ENCODE data around the gene ALKBH1.
"Not testable (repeated sequence)": the region's sequence is repeated elsewhere in the genome, so short reads cannot be mapped to it uniquely, and the experiment has no call there.

Gene ALKBH1

GRCh38 chr14:77663293-77663692 lies 44.5 kb downstream of the ALKBH1 start (continued):
- TF ChIP-seq ZNF146 (tag by site-specific recombination; IDR thresholded peaks at IDR 0.05) (no peak), ZNF521 (tag by site-specific recombination; IDR thresholded peaks at IDR 0.05) (no peak), ZSCAN5A (tag by site-specific recombination; IDR thresholded peaks at IDR 0.05) (no peak), ZFHX2 (tag by site-specific recombination; conservative IDR thresholded peaks at IDR 0.05) (peak; percentile 66), ZNF623 (tag by site-specific recombination; IDR thresholded peaks at IDR 0.05) (no peak)

- H3K4me1 ChIP-seq (ENCODE audit: control insufficient read depth, insufficient read depth, low read length); H3K36me3 ChIP-seq (ENCODE audit: control insufficient read depth in 2 of 2, insufficient read depth in 1 of 2, low read length in 2 of 2); CTCF ChIA-PET; H3K9me3 ChIP-seq (ENCODE audit: control insufficient read depth, insufficient read depth, low read depth, low read length); H3K27ac ChIP-seq (ENCODE audit: extremely low read depth, low read depth, low read length); POLR2A ChIA-PET; H3K4me3 ChIP-seq (ENCODE audit: low read depth, low read length): not testable (repeated sequence)
Observed at GRCh38 chr14:77661562-77661961, 46.3 kb downstream of the ALKBH1 start.

GRCh38 chr14:77660754-77661153 lies 47.1 kb downstream of the ALKBH1 start:
- no peaks in the 10 kb centered on the region for H3K4me1 ChIP-seq (ENCODE audit: control insufficient read depth, insufficient read depth, low read length)
- H3K27ac ChIP-seq (ENCODE audit: extremely low read depth, low read depth, low read length), result no peak overlapping the region
- H3K36me3 ChIP-seq (ENCODE audit: control insufficient read depth in 2 of 2, insufficient read depth in 1 of 2, low read length in 2 of 2), result no peaks in the 10 kb centered on the region
- ChIA-PET POLR2A (no interaction called here), CTCF (no interaction called here)
- no peak overlapping the region for H3K4me3 ChIP-seq (ENCODE audit: low read depth, low read length)
- H3K9me3 ChIP-seq (ENCODE audit: control insufficient read depth, insufficient read depth, low read depth, low read length), result no peaks in the 10 kb centered on the region
- TF ChIP-seq EGR2 (tag by site-specific recombination; IDR thresholded peaks at IDR 0.05; ENCODE audit: low read depth), result peak; percentile 62
- TF ChIP-seq ZNF600 (tag by site-specific recombination; IDR thresholded peaks at IDR 0.05), result no peak
- no peak for TF ChIP-seq ZSCAN16 (tag by site-specific recombination; IDR thresholded peaks at IDR 0.05)
- TF ChIP-seq ZFHX2 (tag by site-specific recombination; conservative IDR thresholded peaks at IDR 0.05), result peak; percentile 76
- TF ChIP-seq ZNF670 (tag by site-specific recombination; IDR thresholded peaks at IDR 0.05; ENCODE audit: low read depth), result no peak

GRCh38 chr14:77659831-77660230 lies 48.0 kb downstream of the ALKBH1 start:
- H3K27ac ChIP-seq (ENCODE audit: extremely low read depth, low read depth, low read length), result no peak overlapping the region
- ChIA-PET CTCF (interaction anchor here (0.7 kb wide), 1 partner anchor 71 kb away, joined by 3 read pairs; no protein-coding TSS in a partner anchor), POLR2A (no interaction called here)
- no peaks in the 10 kb centered on the region for H3K4me1 ChIP-seq (ENCODE audit: control insufficient read depth, insufficient read depth, low read length)
- no peaks in the 10 kb centered on the region for H3K9me3 ChIP-seq (ENCODE audit: control insufficient read depth, insufficient read depth, low read depth, low read length)
- no peaks in the 10 kb centered on the region for H3K36me3 ChIP-seq (ENCODE audit: control insufficient read depth in 2 of 2, insufficient read depth in 1 of 2, low read length in 2 of 2)
- no peak overlapping the region for H3K4me3 ChIP-seq (ENCODE audit: low read depth, low read length)
- TF ChIP-seq ZNF366 (tag by site-specific recombination; conservative IDR thresholded peaks at IDR 0.05), result no peak
- TF ChIP-seq ZNF202 (tag by site-specific recombination; IDR thresholded peaks at IDR 0.05; ENCODE audit: borderline replicate concordance), result no peak
- no peak for TF ChIP-seq ZSCAN23 (tag by site-specific recombination; IDR thresholded peaks at IDR 0.05)
- TF ChIP-seq ZNF791 (tag by site-specific recombination; IDR thresholded peaks at IDR 0.05), result no peak
- TF ChIP-seq SCRT1 (tag by site-specific recombination; IDR thresholded peaks at IDR 0.05; ENCODE audit: borderline replicate concordance), result no peak
- no peak for TF ChIP-seq ZNF658 (tag by site-specific recombination; IDR thresholded peaks at IDR 0.05)
- TF ChIP-seq ZNF324 (tag by site-specific recombination; IDR thresholded peaks at IDR 0.05), result no peak
- no peak for TF ChIP-seq ZSCAN18 (tag by site-specific recombination; IDR thresholded peaks at IDR 0.05)
- TF ChIP-seq ZNF513 (tag by site-specific recombination; IDR thresholded peaks at IDR 0.05), result no peak
- no peak for TF ChIP-seq INSM2 (tag by site-specific recombination; IDR thresholded peaks at IDR 0.05)
- TF ChIP-seq ZNF155 (tag by site-specific recombination; IDR thresholded peaks at IDR 0.05), result no peak
- TF ChIP-seq ZNF510 (tag by site-specific recombination; IDR thresholded peaks at IDR 0.05; ENCODE audit: insufficient replicate concordance), result no peak
- TF ChIP-seq ZNF148 (tag by site-specific recombination; IDR thresholded peaks at IDR 0.05; ENCODE audit: borderline replicate concordance), result no peak
- TF ChIP-seq KLF8 (tag by site-specific recombination; IDR thresholded peaks at IDR 0.05), result no peak

Measured in HEK293 (cell line).